HepG2 (cell line): ENCODE data around the gene NAA38. TPM values are rescaled to one million over a fixed set of nuclear protein-coding genes. Genes with fewer than 3 reads are reported as not detected.
A peak's percentile ranks its signal among the peaks of the same experiment; 100 is the strongest.

Source experiments
- ARID4A ChIP-seq: sonication (generic); formaldehyde crosslinking; IDR thresholded peaks from 2 replicates; pipeline ENCODE4 v1.5.0; 2020; ENCODE audit warnings: mild to moderate bottlenecking, missing genetic modification reagents, borderline replicate concordance
- CAMTA2 ChIP-seq: sonication (generic); formaldehyde crosslinking; IDR thresholded peaks from 2 replicates; pipeline ENCODE4 v1.4.0; 2020; ENCODE audit warnings: mild to moderate bottlenecking, missing genetic modification reagents, borderline replicate concordance
- CEBPB ChIP-seq: IDR thresholded peaks from 2 replicates; pipeline ENCODE4 v1.6.1; 2011; ENCODE audit warnings: low read depth, low read length, improper control_type of control experiment, borderline replicate concordance
- DDIT3 ChIP-seq: sonication (generic); formaldehyde crosslinking; IDR thresholded peaks from 2 replicates; pipeline ENCODE4 v1.4.0; 2020; ENCODE audit warnings: mild to moderate bottlenecking, missing genetic modification reagents
- GATAD2A ChIP-seq: IDR thresholded peaks from 2 replicates; pipeline ENCODE4 v1.6.1; 2016
- MAX ChIP-seq: IDR thresholded peaks from 2 replicates; pipeline ENCODE4 v1.6.1; 2012; ENCODE audit warnings: inconsistent platforms
- MLLT10 ChIP-seq: sonication (generic); formaldehyde crosslinking; IDR thresholded peaks from 2 replicates; pipeline ENCODE4 v1.4.0; 2020; ENCODE audit warnings: missing genetic modification reagents
- MXD3 ChIP-seq: IDR thresholded peaks from 2 replicates; pipeline ENCODE4 v1.6.1; 2016; ENCODE audit warnings: mild to moderate bottlenecking, missing biosample characterization, missing genetic modification reagents
- SIX4 ChIP-seq: sonication (generic); formaldehyde crosslinking; IDR thresholded peaks from 2 replicates; pipeline ENCODE4 v1.4.0; 2020; ENCODE audit warnings: missing genetic modification reagents
- SKI ChIP-seq: fragments of 450-650 bp; IDR thresholded peaks from one replicate; pipeline ENCODE4 v1.6.1; 2018; ENCODE audit warnings: mild to moderate bottlenecking; ENCODE audit not compliant: partially characterized antibody
- SKIL ChIP-seq: sonication (generic); formaldehyde crosslinking; IDR thresholded peaks from 2 replicates; pipeline ENCODE4 v1.8.0; 2022; ENCODE audit warnings: missing genetic modification reagents, mild to moderate bottlenecking, moderate library complexity, borderline replicate concordance
- TBX2 ChIP-seq: sonication (generic); formaldehyde crosslinking; IDR thresholded peaks from 2 replicates; pipeline ENCODE4 v1.5.0; 2020; ENCODE audit warnings: missing genetic modification reagents, mild to moderate bottlenecking, borderline replicate concordance
- TGIF2 ChIP-seq: IDR thresholded peaks from 2 replicates; pipeline ENCODE4 v1.6.1; 2016; ENCODE audit warnings: control low read depth, missing compliant biosample characterization
- ZBTB42 ChIP-seq: sonication (generic); formaldehyde crosslinking; IDR thresholded peaks from 2 replicates; pipeline ENCODE4 v1.5.0; 2020; ENCODE audit warnings: mild to moderate bottlenecking, missing genetic modification reagents
- ZBTB7B ChIP-seq: sonication (generic); formaldehyde crosslinking; IDR thresholded peaks from 2 replicates; pipeline ENCODE4 v1.4.0; 2020; ENCODE audit warnings: missing genetic modification reagents
- ZBTB8A ChIP-seq: sonication (generic); formaldehyde crosslinking; IDR thresholded peaks from 2 replicates; pipeline ENCODE4 v1.4.0; 2020; ENCODE audit warnings: mild to moderate bottlenecking, low read depth, missing genetic modification reagents, borderline replicate concordance
- ZC3H4 ChIP-seq: sonication (generic); formaldehyde crosslinking; IDR thresholded peaks from 2 replicates; pipeline ENCODE4 v1.4.0; 2020; ENCODE audit warnings: missing genetic modification reagents, borderline replicate concordance
- ZNF260 ChIP-seq: sonication (generic); formaldehyde crosslinking; IDR thresholded peaks from 2 replicates; pipeline ENCODE4 v1.4.0; 2020; ENCODE audit warnings: missing genetic modification reagents, low read depth, mild to moderate bottlenecking, borderline replicate concordance
- ZNF619 ChIP-seq: sonication (generic); formaldehyde crosslinking; IDR thresholded peaks from 2 replicates; pipeline ENCODE4 v1.4.0; 2020; ENCODE audit warnings: mild to moderate bottlenecking, missing genetic modification reagents
- ZNF709 ChIP-seq: sonication (generic); formaldehyde crosslinking; IDR thresholded peaks from 2 replicates; pipeline ENCODE4 v1.5.0; 2020; ENCODE audit warnings: mild to moderate bottlenecking, missing genetic modification reagents
- ZNF839 ChIP-seq: sonication (generic); formaldehyde crosslinking; IDR thresholded peaks from 2 replicates; pipeline ENCODE4 v1.4.0; 2020; ENCODE audit warnings: missing genetic modification reagents, mild to moderate bottlenecking, borderline replicate concordance
- ZSCAN25 ChIP-seq: sonication (generic); formaldehyde crosslinking; IDR thresholded peaks from 2 replicates; pipeline ENCODE4 v1.8.0; 2022; ENCODE audit warnings: mild to moderate bottlenecking, missing genetic modification reagents
- polyA plus RNA-seq, 8 experiments: library from polyadenylated mRNA; depleted of rRNA in 3 of 8; stranded (reverse) in 7 of 8; unstranded in 1 of 8; fragments of >200 nt; fragmentation: Illumina TruSeq in 4 of 8; extraction: Trizol in 4 of 8; gene quantifications; 2 replicates each; pipeline versions ENCODE4 v1.2.1 to v1.2.3, GENCODE V29; 2011 to 2016; ENCODE audit warnings: low read depth in 4 of 8, missing spikeins in 1 of 8, mixed read lengths in 1 of 8; ENCODE audit not compliant: insufficient read depth in 1 of 8
- total RNA-seq, 5 experiments: library from RNA; depleted of rRNA; stranded (reverse); fragments of >200 nt; fragmentation: Illumina TruSeq; extraction: Trizol; gene quantifications; 2 replicates each; pipeline ENCODE4 v1.2.3, GENCODE V29; 2016; ENCODE audit warnings: low read depth in 1 of 5

NAA38 gene
- total and polyA plus RNA-seq, 2 of the 13 experiments (the other 11 are each of a cell fraction or from before 2014, with no cell fraction given), result 46.9 to 91.6 TPM

- TF ChIP-seq MAX, result no peak
- TF ChIP-seq ZSCAN25, result 0 out of 2 replicates have a peak, but pooled peaks have one; percentile 41
- TF ChIP-seq ZC3H4 (CRISPR knock-in tag), result no peak
- TF ChIP-seq MLLT10 (CRISPR knock-in tag), result no peak
- TF ChIP-seq CEBPB, result peak; percentile 90
- no peak for TF ChIP-seq ZNF260 (CRISPR knock-in tag)
- no peak for TF ChIP-seq CAMTA2 (CRISPR knock-in tag)
- peak; percentile 64; the same call in 1 of the 2 replicates for TF ChIP-seq ZNF619
- peak; percentile 24 for TF ChIP-seq SKI
- no peak for TF ChIP-seq ZBTB42 (CRISPR knock-in tag)
- peak; percentile 41; the same call in 1 of the 2 replicates for TF ChIP-seq ARID4A
- TF ChIP-seq ZBTB7B (CRISPR knock-in tag), result no peak
- no peak for TF ChIP-seq SIX4
- peak; percentile 48; the same call in 1 of the 2 replicates for TF ChIP-seq TGIF2 (CRISPR knock-in tag)
- TF ChIP-seq MXD3 (CRISPR knock-in tag), result no peak
- TF ChIP-seq TBX2 (CRISPR knock-in tag), result no peak
- peak; percentile 74 for TF ChIP-seq GATAD2A (CRISPR knock-in tag)
- TF ChIP-seq ZNF839, result no peak
- no peak; the same call in 1 of the 2 replicates for TF ChIP-seq ZBTB8A (CRISPR knock-in tag)
- peak; percentile 53; the same call in 1 of the 2 replicates for TF ChIP-seq SKIL (CRISPR knock-in tag)
- TF ChIP-seq DDIT3, result peak; percentile 89; the same call in 1 of the 2 replicates
- TF ChIP-seq ZNF709, result no peak
Observed at GRCh38 chr17:7838090-7839075, 19.0 kb downstream of the NAA38 start (continued).
